Esophagus (tissue), 2 donors: Measurements from ENCODE around the gene SGPL1. TPM values are rescaled to one million over a fixed set of nuclear protein-coding genes. Genes with fewer than 3 reads are reported as not detected.

Source experiments
- H3K27ac ChIP-seq, 2 donors: one replicate each; pipeline ENCODE4 v1.5.1; 2013; ENCODE audit warnings: low read depth in 2 of 2, mild to moderate bottlenecking in 2 of 2, inconsistent platforms in 1 of 2, low read length in 1 of 2, moderate library complexity in 1 of 2
- H3K27me3 ChIP-seq, 2 donors: one replicate each; pipeline ENCODE4 v1.6.1; 2013; ENCODE audit warnings: low read length in 2 of 2, control low read depth in 1 of 2, mild to moderate bottlenecking in 1 of 2; ENCODE audit not compliant: insufficient read depth in 2 of 2, control insufficient read depth in 1 of 2
- H3K36me3 ChIP-seq, 2 donors: one replicate each; pipeline ENCODE4 v1.6.1; 2013; ENCODE audit warnings: low read length in 1 of 2; ENCODE audit not compliant: control insufficient read depth in 2 of 2, insufficient read depth in 2 of 2
- H3K4me1 ChIP-seq, 2 donors: one replicate each; pipeline ENCODE4 v1.6.1; 2013; ENCODE audit warnings: low read length in 1 of 2; ENCODE audit not compliant: control insufficient read depth in 2 of 2, insufficient read depth in 2 of 2
- H3K4me3 ChIP-seq, 2 donors: one replicate each; pipeline ENCODE4 v1.5.1; 2013; ENCODE audit warnings: low read length in 2 of 2, mild to moderate bottlenecking in 2 of 2, low read depth in 1 of 2, moderate library complexity in 1 of 2
- H3K9me3 ChIP-seq, 2 donors: one replicate each; pipeline ENCODE4 v1.6.1; 2013; ENCODE audit warnings: mild to moderate bottlenecking in 2 of 2, low read depth in 1 of 2, low read length in 1 of 2, moderate library complexity in 1 of 2; ENCODE audit not compliant: control insufficient read depth in 2 of 2, insufficient read depth in 1 of 2
- WGBS, 2 donors: extraction: QIAGEN DNeasy Blood & Tissue Kit; methylation state at CpG; one replicate each; pipeline ENCODE4 v1.1.7; 2013; 5-methylcytosine and 5-hydroxymethylcytosine counted together
- polyA plus RNA-seq, 2 donors: library from polyadenylated mRNA; stranded (reverse); fragments of 200-250 nt; gene quantifications; one replicate each; pipeline ENCODE4 v1.2.3, GENCODE V29; 2013
- donor health status: healthy with polysubstance abuse.
- donor health status: Bipolar disorder and iron deficiency.

The SGPL1 gene
- polyA plus RNA-seq, 2 donors, result 16.6 to 16.7 TPM

DNA sequence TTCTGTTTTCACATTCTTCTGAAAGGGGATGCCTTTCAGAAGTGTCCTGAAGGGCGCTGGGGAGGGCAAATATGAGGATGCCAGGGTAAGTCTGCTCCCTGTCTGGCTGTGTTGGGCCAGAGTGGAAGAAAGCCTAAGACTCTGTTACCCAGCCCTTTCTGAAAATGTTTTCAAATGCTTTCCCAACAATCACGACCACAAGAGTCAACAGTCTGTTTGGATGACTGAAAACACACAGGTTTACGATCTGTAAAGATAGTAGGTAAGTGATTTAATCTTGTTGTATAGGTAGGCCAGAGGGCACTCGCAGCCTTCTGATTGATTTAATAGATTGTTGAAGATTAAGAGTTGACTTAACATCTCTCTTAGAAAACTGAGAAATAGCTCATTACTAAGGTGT is 13.2 kb downstream of the SGPL1 start:
- H3K9me3 ChIP-seq, result no peaks in the 10 kb centered on the region
- H3K36me3 ChIP-seq, result peaks cover 3% of the 10 kb centered on the region in 2 donors
- no peaks in the 10 kb centered on the region for H3K27me3 ChIP-seq
- 77 to 88% methylated on average over 4 of the region's 4 CpGs for WGBS, 2 donors
- no peaks in the 10 kb centered on the region for H3K4me1 ChIP-seq
- H3K4me3 ChIP-seq, result no peak overlapping the region
- no peak overlapping the region for H3K27ac ChIP-seq

DNA sequence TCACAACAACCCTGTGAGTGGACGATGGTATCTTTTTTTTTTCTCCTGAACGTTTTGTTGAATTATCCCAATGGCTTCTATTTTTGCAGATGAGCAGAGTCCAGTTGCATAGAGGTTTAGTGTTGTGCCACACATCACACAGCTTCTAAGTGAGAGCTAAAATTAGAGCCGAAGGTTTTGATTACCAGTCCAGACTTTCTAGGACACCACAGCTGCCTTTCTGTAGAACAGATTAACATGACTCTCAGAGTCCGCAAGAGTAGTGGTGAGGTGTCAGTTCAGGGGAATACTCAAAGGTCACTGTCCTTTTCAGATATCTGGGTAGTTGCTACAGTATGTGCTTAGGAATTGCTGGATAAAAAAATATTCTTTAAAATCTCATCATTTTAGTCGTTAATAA is 13.8 kb downstream of the SGPL1 start:
- Histone ChIP-seq H3K4me3 (no peak overlapping the region), H3K36me3 (peaks cover 3% of the 10 kb centered on the region in 2 donors), H3K27me3 (no peaks in the 10 kb centered on the region), H3K27ac (no peak overlapping the region), H3K4me1 (no peaks in the 10 kb centered on the region), H3K9me3 (no peaks in the 10 kb centered on the region)
- WGBS, 2 donors, result 72 to 77% methylated on average over 5 of the region's 5 CpGs

DNA sequence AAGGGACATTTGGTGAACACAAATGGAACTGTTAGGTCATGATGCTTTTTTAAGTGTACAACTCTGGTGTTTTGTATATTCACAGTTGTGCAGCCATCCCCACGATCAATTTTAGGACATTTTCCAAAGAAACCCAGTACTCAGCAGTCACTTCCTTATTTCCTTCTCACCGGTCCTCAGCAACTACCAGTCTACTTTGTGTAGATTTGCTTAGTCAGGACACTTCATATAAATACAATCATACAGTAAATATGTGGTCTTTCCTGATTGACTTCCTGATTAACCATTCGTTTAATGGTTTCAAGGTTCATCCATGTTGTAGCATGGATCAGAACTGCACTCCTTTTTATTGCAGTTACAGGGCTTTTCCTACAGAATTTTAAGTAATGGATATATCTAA is 14.4 kb downstream of the SGPL1 start:
- Histone ChIP-seq H3K9me3 (no peaks in the 10 kb centered on the region), H3K4me1 (no peaks in the 10 kb centered on the region), H3K27me3 (no peaks in the 10 kb centered on the region), H3K4me3 (no peak overlapping the region), H3K36me3 (peaks cover 3% of the 10 kb centered on the region in 2 donors), H3K27ac (peak overlapping the region in 1 of 2 donors; percentile 54)
- 27 to 30% methylated on average over 3 of the region's 3 CpGs for WGBS, 2 donors

DNA sequence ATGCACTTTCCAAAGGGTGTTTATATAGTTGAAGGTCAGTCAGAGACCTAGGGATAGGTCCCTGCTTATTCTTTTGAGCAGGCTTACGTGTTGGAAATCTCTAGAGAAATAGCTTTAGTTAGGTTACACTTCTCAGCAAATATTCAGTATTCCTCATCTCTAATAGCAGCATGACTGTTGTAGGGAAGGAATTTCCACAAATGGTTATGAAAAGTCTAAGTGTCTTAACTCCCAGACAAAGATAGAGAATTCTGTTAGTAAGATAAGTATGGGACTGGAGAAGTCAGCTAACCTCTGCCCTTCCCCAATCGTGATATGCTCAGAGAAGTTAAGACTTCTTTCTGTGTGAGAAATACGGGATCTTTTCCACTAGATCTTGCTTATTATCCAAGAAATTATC is 16.5 kb downstream of the SGPL1 start:
- Histone ChIP-seq H3K36me3 (peaks cover 3% of the 10 kb centered on the region in 2 donors), H3K27ac (no peak overlapping the region), H3K27me3 (no peaks in the 10 kb centered on the region), H3K9me3 (no peaks in the 10 kb centered on the region), H3K4me3 (no peak overlapping the region), H3K4me1 (no peaks in the 10 kb centered on the region)
- 88% methylated on average over 3 of the region's 3 CpGs for WGBS, 2 donors

DNA sequence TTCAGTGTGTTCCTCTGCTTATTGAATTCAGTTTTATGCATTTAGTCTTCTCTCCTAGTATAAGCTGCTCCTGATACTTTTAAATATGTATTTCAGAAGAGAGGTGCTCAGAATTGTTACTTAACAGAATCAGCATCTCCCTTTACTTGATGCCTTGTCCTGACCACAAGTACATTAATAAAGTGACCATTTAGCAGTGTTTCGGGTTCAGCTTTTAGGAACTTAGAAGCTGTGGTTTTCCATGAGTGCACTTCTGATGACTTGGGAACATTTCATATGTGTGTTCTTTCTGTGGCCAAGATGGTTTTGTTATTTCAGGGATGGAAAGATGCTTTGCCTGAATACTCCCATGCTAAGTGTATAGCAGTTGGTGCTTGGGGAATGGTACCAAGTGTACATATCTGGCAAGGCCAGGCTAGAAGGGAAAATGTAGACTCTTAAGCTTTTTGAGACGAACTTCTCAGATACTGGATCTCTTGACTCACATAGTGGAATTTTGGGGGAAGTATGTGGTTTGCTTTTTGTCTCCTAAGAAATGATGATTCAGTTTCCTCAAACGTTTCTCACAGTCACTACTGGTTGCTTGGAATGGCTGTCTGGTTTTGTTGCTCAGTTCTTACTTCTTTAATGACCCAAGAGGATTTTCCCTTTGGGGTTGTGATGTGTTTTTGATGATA is 17.2 kb downstream of the SGPL1 start:
- H3K27ac ChIP-seq, result no peak overlapping the region

DNA sequence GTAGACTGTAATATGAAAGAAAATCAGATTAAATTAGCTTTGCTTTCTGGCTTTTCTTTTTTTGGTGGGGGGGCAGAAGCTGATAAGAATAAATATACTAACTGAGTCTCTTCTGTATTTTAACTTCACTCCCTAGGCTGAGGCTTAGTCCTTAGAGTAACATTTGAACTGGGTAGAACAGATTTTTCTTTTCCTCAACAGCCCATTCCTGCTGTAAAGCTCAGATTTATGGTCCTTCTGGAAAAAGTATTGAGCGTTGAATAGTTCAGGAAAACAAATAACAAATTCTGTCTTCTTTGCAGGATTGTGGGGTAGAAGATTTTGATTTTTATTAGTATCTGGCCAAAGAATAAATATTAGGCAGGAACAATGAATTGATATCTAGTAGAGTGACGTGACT is 17.9 kb downstream of the SGPL1 start:
- H3K27ac ChIP-seq, result no peak overlapping the region
- H3K9me3 ChIP-seq, result no peaks in the 10 kb centered on the region
- no peak overlapping the region for H3K4me3 ChIP-seq
- no peaks in the 10 kb centered on the region for H3K4me1 ChIP-seq
- H3K27me3 ChIP-seq, result no peaks in the 10 kb centered on the region
- H3K36me3 ChIP-seq, result peaks cover 3% of the 10 kb centered on the region in 2 donors
- 66 to 85% methylated on average over 2 of the region's 2 CpGs for WGBS, 2 donors

More for the DNA sequence above, 17.2 kb downstream of the SGPL1 start:
- Histone ChIP-seq H3K4me3 (no peak overlapping the region), H3K4me1 (no peaks in the 10 kb centered on the region), H3K9me3 (no peaks in the 10 kb centered on the region), H3K36me3 (peaks cover 3% of the 10 kb centered on the region in 2 donors), H3K27me3 (no peaks in the 10 kb centered on the region)
- 41 to 43% methylated on average over 3 of the region's 3 CpGs for WGBS, 2 donors

DNA sequence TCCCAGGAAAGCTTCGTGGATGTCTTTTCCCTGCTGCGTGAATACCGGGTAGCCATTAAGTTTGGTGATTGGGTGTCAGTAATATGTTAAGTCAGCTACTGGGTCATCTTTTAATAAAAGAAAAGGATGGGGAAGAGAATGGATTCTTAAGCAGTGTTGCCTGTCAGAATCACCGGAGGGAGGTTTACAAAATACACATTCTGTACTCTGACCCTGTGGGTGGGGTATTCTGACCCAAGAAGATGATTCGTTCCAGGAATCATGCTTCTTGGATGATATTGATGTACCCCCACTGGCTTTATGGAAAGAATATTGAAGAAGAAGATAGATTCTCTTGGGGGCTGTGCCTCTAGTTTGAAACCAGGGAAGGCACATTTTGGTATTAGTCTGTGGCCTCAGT is 18.3 kb downstream of the SGPL1 start:
- WGBS, 2 donors, result 85 to 89% methylated on average over 5 of the region's 5 CpGs
- peaks cover 3% of the 10 kb centered on the region in 2 donors for H3K36me3 ChIP-seq
- no peak overlapping the region for H3K4me3 ChIP-seq
- no peaks in the 10 kb centered on the region for H3K4me1 ChIP-seq
- H3K27ac ChIP-seq, result no peak overlapping the region
- no peaks in the 10 kb centered on the region for H3K27me3 ChIP-seq
- H3K9me3 ChIP-seq, result no peaks in the 10 kb centered on the region

DNA sequence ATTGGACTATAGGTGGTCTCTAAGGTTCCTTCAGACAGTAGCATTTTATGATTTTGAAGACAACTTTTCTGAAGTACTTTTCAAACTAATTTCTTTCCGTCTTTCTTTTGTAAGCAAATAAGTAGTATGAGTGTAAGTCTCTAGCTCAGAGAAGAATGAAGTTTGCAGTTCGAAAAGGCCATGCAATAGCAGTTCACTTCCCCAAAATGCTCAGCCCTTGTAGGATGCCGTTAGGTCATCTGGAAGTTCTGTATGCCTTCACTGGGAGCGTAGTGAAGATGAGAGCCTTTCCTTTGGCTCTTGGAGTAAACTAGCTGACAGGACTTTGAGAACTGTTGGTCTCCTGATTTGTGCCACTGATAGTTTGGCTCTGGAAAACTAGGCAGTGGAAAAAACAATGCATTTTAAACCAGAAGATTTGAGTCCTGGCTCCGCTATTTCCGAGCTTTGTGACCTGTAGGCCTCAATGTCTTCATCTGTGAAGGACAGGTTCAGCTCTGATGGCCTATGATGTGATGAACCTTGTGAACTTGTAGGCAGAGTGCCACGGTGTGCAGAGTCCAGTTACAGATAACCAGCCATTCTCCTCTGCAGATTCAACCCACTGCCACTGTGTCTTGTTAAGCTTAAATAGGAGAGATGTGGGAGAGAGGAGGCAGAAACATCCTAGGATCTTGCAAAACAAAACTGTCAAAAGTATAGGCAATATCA is 18.8 kb downstream of the SGPL1 start:
- H3K4me1 ChIP-seq, result no peaks in the 10 kb centered on the region
- H3K27ac ChIP-seq, result no peak overlapping the region
- no peaks in the 10 kb centered on the region for H3K27me3 ChIP-seq
- H3K4me3 ChIP-seq, result no peak overlapping the region
- 82 to 93% methylated on average over 7 of the region's 7 CpGs for WGBS, 2 donors
- peaks cover 3% of the 10 kb centered on the region in 2 donors for H3K36me3 ChIP-seq
- H3K9me3 ChIP-seq, result no peaks in the 10 kb centered on the region

DNA sequence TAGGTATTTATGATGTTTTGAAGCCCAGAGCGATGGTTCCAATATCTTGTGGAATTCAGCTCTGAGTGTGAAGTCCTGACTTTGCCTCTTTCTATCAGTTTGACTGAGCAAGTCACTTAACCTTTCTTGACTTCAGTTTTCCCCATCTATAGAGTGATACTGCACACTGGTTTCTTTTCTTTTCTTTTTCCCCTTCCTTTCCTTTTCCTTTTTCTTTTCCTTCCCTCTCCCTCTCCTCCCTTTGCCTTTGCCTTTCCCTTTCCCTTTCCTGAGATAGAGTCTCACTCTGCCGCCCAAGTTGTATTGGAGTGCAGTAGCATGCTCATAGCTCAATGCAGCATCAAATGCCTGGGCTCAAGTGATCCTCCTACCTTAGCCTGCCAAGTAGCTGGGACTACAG is 20.6 kb downstream of the SGPL1 start:
- H3K27me3 ChIP-seq, result no peaks in the 10 kb centered on the region
- H3K27ac ChIP-seq, result no peak overlapping the region
- peaks cover 0 to under 1% of the 10 kb centered on the region in 2 donors for H3K36me3 ChIP-seq
- H3K4me1 ChIP-seq, result no peaks in the 10 kb centered on the region
- no peaks in the 10 kb centered on the region for H3K9me3 ChIP-seq
- WGBS, 2 donors, result 67 to 89% methylated on average over 2 of the region's 2 CpGs
- no peak overlapping the region for H3K4me3 ChIP-seq

DNA sequence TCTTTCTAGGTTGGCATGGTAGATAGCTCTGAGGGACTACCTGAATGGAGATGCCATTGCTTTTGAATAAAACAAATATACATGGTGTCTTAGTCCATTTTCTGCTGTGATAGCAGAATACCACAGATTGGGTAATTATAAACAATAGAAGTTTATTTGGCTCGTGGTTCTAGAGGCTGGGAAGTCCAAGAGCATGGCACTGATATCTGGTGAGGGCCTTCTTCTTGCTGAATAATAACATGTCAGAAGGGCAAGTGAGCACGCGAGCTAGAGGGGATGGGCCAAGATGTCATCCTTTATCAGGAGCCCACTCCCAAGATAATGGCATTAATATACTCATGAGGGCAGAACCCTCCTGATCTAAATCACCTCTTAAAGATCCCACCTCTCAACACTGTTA is 21.9 kb downstream of the SGPL1 start:
- Histone ChIP-seq H3K27me3 (no peaks in the 10 kb centered on the region), H3K9me3 (no peaks in the 10 kb centered on the region), H3K27ac (no peak overlapping the region), H3K4me1 (peaks cover 0 to 2% of the 10 kb centered on the region in 2 donors), H3K36me3 (peaks cover 0 to 4% of the 10 kb centered on the region in 2 donors), H3K4me3 (no peak overlapping the region)
- 96 to 98% methylated on average over 3 of the region's 3 CpGs for WGBS, 2 donors
